Activated naive CD4-positive, alpha-beta T cell treated with anti-CD3 and anti-CD28 coated beads, Interleukin-2, amount 10 ng/mL, durations not matched to agents 7 days and 5 days (primary cell): ENCODE measurements around the gene KIF17.

Source experiments
- CTCF ChIA-PET: fragments of 350-600 bp; sonication (Branson Sonifier 250); formaldehyde crosslinking; loops from one replicate; lab custom pipeline; 2021; ENCODE audit warnings: antibody characterized with exemption; lab: Charles Lee
- DNase-seq: peaks from one replicate; pipeline ENCODE4 v3.0.0-alpha.2; 2020
- H3K27ac Mint-ChIP-seq: one replicate; pipeline ENCODE4 v1.8.0; 2021; ENCODE audit warnings: mild to moderate bottlenecking, moderate library complexity, mixed read lengths
- H3K27me3 Mint-ChIP-seq: one replicate; pipeline ENCODE4 v1.8.0; 2021; ENCODE audit warnings: mild to moderate bottlenecking, mixed read lengths
- H3K36me3 Mint-ChIP-seq: one replicate; pipeline ENCODE4 v1.8.0; 2021; ENCODE audit warnings: mixed read lengths
- H3K4me1 Mint-ChIP-seq: one replicate; pipeline ENCODE4 v1.8.0; 2021; ENCODE audit warnings: mixed read lengths
- H3K4me3 Mint-ChIP-seq: one replicate; pipeline ENCODE4 v1.8.0; 2021; ENCODE audit warnings: mild to moderate bottlenecking, moderate library complexity, mixed read lengths
- H3K9me3 Mint-ChIP-seq: one replicate; pipeline ENCODE4 v1.8.0; 2021; ENCODE audit warnings: mixed read lengths

The KIF17 gene

DNA sequence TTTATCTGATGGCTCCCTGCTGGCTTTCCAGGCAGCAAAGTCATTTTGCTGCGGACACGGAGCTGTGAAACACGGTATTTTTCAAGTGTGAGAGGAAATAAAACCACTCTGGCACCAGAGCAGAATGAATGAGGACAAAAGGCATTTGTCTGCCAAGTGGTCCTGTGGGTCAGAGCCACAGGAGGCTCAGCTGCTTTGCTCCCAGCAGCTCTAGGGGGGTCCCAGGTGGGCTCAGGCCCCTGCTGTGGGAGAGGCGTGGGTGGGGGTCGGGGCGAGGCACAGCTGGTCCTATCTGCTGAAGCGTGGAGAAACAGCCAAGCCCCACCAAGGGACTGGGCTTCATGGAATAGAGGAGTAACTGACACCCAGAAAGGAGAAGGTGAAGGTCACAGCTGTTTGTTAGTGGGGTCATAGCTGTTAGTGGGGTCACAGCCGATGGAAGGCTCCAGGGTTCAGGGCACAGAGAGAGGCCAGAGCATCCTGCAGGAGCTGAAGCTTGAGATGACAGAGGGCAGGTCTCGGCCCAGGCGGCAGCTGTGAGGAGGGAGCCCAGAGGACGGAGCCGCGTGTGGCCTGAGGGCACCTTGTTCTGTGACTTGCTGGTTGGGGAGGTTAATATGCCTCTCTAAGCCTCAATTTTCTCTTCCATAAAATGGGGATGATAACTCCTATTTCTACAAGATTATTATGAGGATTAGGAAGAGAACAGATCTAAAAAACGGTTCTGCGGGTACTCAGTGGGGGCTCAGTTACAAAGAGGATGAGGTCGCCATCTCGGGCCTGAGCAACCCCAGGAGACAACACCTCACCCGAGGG is 7.1 kb downstream of the KIF17 start:
- no peak overlapping the region for H3K4me3 Mint-ChIP-seq
- H3K36me3 Mint-ChIP-seq = no peaks in the 10 kb centered on the region
- CTCF ChIA-PET = no interaction called here
- H3K4me1 Mint-ChIP-seq = no peaks in the 10 kb centered on the region
- H3K27ac Mint-ChIP-seq = no peak overlapping the region
- no peak for DNase-seq
- H3K9me3 Mint-ChIP-seq = no peaks in the 10 kb centered on the region
- peaks cover 42% of the 10 kb centered on the region for H3K27me3 Mint-ChIP-seq

DNA sequence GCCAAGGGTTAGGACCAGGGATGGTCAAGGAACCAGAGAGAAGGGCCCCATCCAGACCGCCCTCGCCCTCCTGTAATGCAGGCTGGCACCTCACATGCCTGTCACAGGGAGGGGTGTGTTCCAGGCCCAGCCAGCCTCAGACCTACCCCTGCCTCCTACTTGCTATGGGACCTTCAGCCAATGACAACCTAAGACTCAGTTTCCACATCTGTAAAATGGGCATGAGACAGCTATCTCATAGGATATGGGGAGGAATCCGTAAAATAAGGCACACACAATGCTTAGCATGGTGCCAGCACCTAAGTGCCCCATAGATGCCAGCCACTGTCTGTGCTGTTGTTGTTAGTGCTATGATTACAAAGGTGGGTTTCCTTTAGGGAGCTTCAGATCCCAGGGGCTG is 7.9 kb downstream of the KIF17 start:
- no peak overlapping the region for H3K4me3 Mint-ChIP-seq
- CTCF ChIA-PET = interaction anchor here (3.0 kb wide), 1 partner anchor 13 kb away, joined by 7 read pairs; no protein-coding TSS in a partner anchor
- H3K4me1 Mint-ChIP-seq = no peaks in the 10 kb centered on the region
- H3K9me3 Mint-ChIP-seq = no peaks in the 10 kb centered on the region
- no peak for DNase-seq
- no peaks in the 10 kb centered on the region for H3K36me3 Mint-ChIP-seq
- H3K27me3 Mint-ChIP-seq = peaks cover 41% of the 10 kb centered on the region
- H3K27ac Mint-ChIP-seq = no peak overlapping the region

DNA sequence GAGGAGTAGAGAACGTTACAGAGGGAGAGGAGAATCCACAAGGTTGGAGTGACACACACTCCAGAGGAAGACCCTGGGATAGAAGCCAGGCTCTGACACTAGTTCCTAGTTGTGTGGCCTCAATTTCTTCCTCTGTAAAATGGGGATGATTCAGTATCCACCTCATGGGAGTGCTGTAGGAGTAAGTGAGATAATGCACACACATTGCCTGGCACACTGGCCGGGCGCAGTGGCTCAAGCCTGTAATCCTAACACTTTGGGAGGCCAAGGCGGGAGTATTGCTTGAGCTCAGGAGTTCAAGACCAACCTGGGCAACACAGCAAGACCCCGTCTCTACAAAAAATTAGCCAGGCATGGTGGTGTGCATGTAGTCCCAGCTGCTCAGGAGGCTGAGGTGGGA is 8.9 kb downstream of the KIF17 start:
- Mint-ChIP-seq H3K4me3 (no peak overlapping the region), H3K4me1 (no peaks in the 10 kb centered on the region), H3K9me3 (no peaks in the 10 kb centered on the region), H3K27me3 (peaks cover 42% of the 10 kb centered on the region), H3K27ac (no peak overlapping the region), H3K36me3 (no peaks in the 10 kb centered on the region)
- CTCF ChIA-PET = interaction anchor here (3.0 kb wide), 1 partner anchor 12 kb away, joined by 7 read pairs; no protein-coding TSS in a partner anchor
- no peak for DNase-seq

DNA sequence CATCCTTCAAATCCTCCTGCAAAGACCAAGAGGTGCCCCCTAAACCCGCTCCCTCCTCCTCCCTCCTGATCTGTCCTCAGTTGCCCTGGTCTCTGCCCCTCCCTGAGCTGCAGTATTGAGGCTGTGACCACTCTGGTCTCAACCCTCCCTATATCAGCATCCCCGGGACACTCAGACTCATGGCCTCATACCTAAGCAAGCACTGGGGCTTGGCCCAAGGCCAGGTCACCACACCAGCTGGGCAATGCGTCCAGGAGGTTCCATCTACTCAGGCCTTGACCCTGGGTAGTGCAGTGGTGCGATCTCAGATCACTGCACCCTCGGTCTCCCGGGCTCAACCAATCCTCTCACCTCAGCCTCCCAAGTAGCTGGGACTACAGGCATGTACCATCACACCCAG is 9.8 kb downstream of the KIF17 start:
- CTCF ChIA-PET = interaction anchor here (1.5 to 3.0 kb wide), 2 partner anchors 11 to 13 kb away, joined by 4 to 7 read pairs; no protein-coding TSS in a partner anchor

DNA sequence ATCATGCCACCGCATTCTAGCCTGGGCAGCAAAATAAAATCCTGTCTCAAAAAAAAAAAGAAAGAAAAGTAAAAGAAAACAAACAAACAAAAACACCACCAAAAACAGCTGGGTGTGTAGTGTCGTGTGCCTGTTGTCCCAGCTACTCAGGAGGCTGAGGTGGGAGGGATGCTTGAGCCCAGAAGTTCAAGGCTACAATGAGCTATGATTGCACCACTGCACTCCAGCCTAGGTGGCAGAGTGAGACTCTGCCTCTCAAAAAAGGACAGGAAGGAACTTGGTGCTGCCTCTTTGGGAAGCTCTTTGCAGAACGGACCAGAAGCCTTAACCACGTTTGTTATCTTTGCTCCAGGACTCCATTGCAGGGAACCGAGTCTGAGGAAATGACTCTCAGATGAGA is 11.0 kb downstream of the KIF17 start:
- H3K36me3 Mint-ChIP-seq = no peaks in the 10 kb centered on the region
- no peaks in the 10 kb centered on the region for H3K9me3 Mint-ChIP-seq
- DNase-seq = no peak
- no peak overlapping the region for H3K27ac Mint-ChIP-seq
- no peak overlapping the region for H3K4me3 Mint-ChIP-seq
- H3K4me1 Mint-ChIP-seq = no peaks in the 10 kb centered on the region
- peaks cover 37% of the 10 kb centered on the region for H3K27me3 Mint-ChIP-seq
- CTCF ChIA-PET = interaction anchor here (0.7 to 1.5 kb wide), 4 partner anchors 10 to 510 kb away, joined by 3 to 4 read pairs (median 3); no protein-coding TSS in a partner anchor

More for the DNA sequence above, 9.8 kb downstream of the KIF17 start:
- Mint-ChIP-seq H3K9me3 (no peaks in the 10 kb centered on the region), H3K27me3 (peaks cover 37% of the 10 kb centered on the region), H3K36me3 (no peaks in the 10 kb centered on the region), H3K27ac (no peak overlapping the region), H3K4me3 (no peak overlapping the region), H3K4me1 (no peaks in the 10 kb centered on the region)
- DNase-seq = no peak

DNA sequence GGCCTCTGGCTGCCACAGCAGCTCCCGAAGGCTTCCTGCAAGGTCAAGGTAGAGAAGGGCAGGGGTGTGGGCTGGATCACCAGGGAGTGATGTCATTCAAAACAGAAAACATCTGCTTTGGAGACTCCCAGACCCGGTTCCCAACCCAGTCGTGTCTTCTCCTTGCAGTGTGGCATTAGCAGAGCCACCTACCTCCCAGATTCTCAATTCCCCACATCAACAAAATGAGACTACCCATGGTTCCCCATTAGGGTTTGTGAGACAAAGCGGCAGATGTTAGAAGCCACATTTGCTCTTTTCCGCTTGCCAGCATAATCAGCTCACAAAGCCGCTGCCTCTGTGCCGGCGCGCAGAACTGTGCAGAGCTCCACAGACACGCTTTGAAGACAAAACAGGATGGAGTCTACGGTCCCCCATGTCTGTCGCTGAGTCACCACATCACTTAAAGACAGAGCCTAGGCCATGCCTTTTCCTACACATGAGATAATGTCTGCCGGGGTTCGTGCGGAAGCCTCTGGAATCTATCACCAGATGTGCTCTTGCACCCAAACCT is 12.5 kb downstream of the KIF17 start:
- Mint-ChIP-seq H3K4me1 (no peaks in the 10 kb centered on the region), H3K36me3 (no peaks in the 10 kb centered on the region), H3K4me3 (no peak overlapping the region), H3K9me3 (no peaks in the 10 kb centered on the region), H3K27ac (no peak overlapping the region), H3K27me3 (peaks cover 35% of the 10 kb centered on the region)
- CTCF ChIA-PET = no interaction called here
- no peak for DNase-seq

DNA sequence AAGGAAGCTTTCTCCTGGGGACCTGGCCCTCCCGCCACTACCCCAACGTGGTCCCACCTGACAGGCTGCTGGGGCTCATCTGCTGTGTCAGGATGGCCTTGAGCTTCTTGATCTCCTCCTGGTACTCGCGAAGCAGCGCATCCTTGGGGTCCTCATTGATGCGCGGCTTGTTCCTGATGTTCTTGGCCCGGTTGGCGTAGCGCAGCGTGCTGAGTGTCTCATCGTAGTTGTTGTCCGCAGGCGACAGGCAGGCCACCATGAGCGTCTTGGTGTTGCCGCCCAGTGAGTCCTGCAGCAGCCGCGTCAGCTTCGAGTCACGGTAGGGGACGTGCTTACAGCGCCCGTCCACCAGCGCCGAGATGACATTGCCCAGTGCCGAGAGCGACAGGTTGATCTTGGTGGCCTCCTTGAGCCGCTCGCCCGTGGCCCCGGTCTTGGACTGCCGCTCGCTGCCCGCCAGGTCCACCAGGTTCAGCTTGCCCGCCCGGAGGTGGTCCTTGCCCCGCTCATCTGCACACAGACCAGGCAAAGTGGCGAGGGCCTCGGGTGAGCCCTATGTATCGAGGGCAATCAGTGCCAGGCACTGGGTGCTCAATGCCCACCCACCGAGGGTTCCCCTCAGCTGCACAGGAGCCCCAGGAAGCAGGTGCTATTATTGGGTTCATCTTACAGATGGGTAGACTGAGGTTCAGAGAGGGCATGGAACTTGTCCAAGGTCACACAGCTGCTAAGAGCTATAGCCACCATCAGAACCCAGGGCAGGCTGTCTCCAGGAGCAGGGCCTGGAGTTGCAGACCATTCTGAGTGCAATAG is 13.2 kb downstream of the KIF17 start:
- CTCF ChIA-PET = no interaction called here
- Mint-ChIP-seq H3K9me3 (no peaks in the 10 kb centered on the region), H3K27me3 (peaks cover 32% of the 10 kb centered on the region), H3K4me1 (no peaks in the 10 kb centered on the region), H3K36me3 (no peaks in the 10 kb centered on the region), H3K4me3 (no peak overlapping the region), H3K27ac (no peak overlapping the region)
- DNase-seq = no peak

DNA sequence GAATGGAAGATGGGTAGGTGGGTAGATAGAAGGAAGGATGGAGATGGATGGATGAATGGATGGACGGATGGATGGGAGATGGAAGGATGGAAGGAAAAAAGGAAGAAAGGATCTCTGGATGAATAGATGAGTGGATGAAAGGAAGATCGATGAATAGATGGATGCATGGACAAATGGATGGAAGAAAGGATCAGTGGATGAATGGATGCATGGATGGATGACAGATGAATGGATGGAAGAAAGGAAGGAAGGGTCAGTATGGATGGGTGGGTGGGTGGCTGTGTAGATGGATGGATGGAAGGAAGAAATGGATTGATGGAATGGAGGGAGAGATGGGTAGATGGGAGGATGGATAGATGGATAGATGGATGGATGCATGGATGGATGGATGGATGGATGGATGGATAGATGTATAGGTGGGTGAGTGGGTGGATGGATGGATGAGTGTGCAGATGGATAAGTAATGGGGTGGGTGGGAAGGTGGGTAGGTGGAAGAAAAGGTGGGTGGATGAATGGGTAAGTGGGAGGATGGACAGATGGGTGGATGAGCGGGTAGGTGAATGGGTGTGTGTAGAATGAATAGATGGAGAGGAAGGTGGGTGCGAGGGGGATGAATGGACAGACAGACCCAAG is 14.6 kb downstream of the KIF17 start:
- Mint-ChIP-seq H3K27me3 (peaks cover 32% of the 10 kb centered on the region), H3K9me3 (no peaks in the 10 kb centered on the region)
- CTCF ChIA-PET = no interaction called here

DNA sequence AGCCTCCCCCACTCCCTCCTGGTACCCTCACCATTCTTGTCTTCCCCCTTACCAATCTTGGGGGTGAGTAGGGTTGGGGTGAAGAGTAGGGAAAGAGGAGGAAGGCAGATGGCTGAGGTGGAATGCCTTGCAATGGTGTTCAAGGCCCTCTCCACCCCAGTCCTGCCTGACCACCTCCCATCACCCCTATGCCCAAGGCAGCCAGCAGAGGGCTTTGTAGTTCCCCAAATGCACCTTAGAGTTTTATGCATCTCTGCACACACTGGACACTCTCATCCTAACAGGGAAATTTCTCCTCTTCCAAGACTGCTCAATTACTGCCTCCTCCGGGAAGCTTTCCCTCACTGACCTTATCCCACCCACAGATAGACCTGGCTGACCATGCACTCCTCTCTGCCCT is 15.4 kb downstream of the KIF17 start:
- H3K36me3 Mint-ChIP-seq = no peaks in the 10 kb centered on the region
- no peak overlapping the region for H3K4me3 Mint-ChIP-seq
- no peak for DNase-seq
- H3K27me3 Mint-ChIP-seq = peaks cover 34% of the 10 kb centered on the region
- CTCF ChIA-PET = interaction anchor here (0.7 kb wide), 1 partner anchor 33 kb away, joined by 3 read pairs; no protein-coding TSS in a partner anchor
- no peaks in the 10 kb centered on the region for H3K9me3 Mint-ChIP-seq
- H3K27ac Mint-ChIP-seq = no peak overlapping the region
- H3K4me1 Mint-ChIP-seq = no peaks in the 10 kb centered on the region

More for the DNA sequence above, 14.6 kb downstream of the KIF17 start:
- no peaks in the 10 kb centered on the region for H3K4me1 Mint-ChIP-seq
- H3K4me3 Mint-ChIP-seq = no peak overlapping the region
- no peak for DNase-seq
- no peak overlapping the region for H3K27ac Mint-ChIP-seq
- H3K36me3 Mint-ChIP-seq = no peaks in the 10 kb centered on the region

DNA sequence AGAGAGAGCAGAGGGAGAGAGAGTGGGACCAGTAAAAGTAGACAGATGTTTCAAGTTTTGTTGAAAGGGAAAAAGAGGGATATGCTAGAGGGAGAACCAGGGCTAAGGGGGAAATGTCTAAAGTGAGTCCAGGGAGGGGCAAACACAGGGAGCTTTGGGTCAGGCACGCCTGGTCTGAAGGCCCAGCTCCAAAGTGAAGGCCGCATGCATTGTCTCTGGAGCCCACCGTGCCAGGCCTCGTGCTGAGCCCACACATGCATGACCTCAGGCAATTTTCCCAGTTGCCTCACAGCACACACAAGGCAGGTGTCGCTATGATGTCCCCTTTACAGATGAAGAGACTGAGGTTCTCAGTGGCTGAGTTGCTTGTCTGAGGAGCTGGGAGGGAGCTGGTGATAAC is 16.0 kb downstream of the KIF17 start:
- H3K27me3 Mint-ChIP-seq = peaks cover 34% of the 10 kb centered on the region
- no peak for DNase-seq
- H3K36me3 Mint-ChIP-seq = no peaks in the 10 kb centered on the region
- CTCF ChIA-PET = interaction anchor here (0.7 kb wide), 1 partner anchor 34 kb away, joined by 3 read pairs; no protein-coding TSS in a partner anchor
- H3K4me1 Mint-ChIP-seq = peaks cover 2% of the 10 kb centered on the region
- H3K27ac Mint-ChIP-seq = no peak overlapping the region
- no peaks in the 10 kb centered on the region for H3K9me3 Mint-ChIP-seq
- H3K4me3 Mint-ChIP-seq = no peak overlapping the region

DNA sequence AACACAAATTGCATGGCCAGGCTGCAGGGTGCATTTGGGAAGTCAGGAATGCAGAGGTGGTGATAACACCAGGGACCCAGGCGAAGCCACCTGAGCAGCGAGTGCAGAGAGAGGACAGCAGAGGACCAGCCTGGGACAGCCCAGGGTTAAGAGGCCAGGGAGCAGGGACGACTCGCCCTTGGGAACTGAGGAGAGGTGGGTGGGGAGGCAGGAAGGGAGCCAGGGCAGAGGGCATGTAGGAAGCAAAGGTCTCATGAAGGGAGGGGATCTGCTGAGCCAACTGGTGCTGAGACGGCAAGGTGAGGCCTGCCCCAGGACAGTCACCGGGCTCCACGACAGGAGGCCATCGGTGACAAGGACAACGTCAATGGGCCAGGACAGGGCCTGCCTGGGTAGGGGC is 16.4 kb downstream of the KIF17 start:
- peaks cover 34% of the 10 kb centered on the region for H3K27me3 Mint-ChIP-seq
- H3K4me1 Mint-ChIP-seq = peaks cover 4% of the 10 kb centered on the region
- no peak for DNase-seq
- H3K36me3 Mint-ChIP-seq = no peaks in the 10 kb centered on the region
- H3K4me3 Mint-ChIP-seq = no peak overlapping the region
- H3K27ac Mint-ChIP-seq = no peak overlapping the region
- CTCF ChIA-PET = no interaction called here
- no peaks in the 10 kb centered on the region for H3K9me3 Mint-ChIP-seq

DNA sequence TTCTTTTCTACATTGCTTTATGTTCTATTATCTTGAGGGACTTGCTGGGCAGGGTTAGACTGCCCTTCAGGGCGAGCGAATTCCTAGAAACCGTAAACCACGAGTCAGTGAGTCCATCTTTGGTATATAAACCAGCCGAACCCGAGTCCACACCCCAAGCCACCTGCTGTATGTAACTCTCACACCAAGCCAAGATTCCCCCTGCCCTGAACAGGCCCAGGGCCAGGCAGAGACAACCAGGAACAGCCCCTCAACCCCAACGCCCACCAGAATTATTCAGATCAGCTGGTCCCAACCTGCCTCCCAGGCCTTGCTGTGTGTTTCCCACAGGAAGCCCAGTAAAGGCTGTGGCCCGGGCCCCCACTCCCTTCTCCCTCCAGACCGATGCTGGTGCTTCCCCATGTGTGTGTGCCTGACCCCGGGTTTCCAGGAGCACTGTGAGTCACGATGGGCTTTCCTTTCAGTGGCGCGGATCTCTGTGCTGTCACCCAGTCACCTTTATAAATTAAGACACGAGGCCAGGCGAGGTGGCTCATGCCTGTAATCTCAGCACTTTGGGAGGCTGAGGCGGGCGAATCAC is 17.1 kb downstream of the KIF17 start:
- CTCF ChIA-PET = interaction anchor here (4.5 kb wide), 1 partner anchor 493 kb away, joined by 51 read pairs; no protein-coding TSS in a partner anchor
- no peaks in the 10 kb centered on the region for H3K36me3 Mint-ChIP-seq
- H3K9me3 Mint-ChIP-seq = no peaks in the 10 kb centered on the region
- no peak overlapping the region for H3K4me3 Mint-ChIP-seq
- H3K4me1 Mint-ChIP-seq = peaks cover 7% of the 10 kb centered on the region
- peaks cover 38% of the 10 kb centered on the region for H3K27me3 Mint-ChIP-seq
- no peak for DNase-seq
- no peak overlapping the region for H3K27ac Mint-ChIP-seq

DNA sequence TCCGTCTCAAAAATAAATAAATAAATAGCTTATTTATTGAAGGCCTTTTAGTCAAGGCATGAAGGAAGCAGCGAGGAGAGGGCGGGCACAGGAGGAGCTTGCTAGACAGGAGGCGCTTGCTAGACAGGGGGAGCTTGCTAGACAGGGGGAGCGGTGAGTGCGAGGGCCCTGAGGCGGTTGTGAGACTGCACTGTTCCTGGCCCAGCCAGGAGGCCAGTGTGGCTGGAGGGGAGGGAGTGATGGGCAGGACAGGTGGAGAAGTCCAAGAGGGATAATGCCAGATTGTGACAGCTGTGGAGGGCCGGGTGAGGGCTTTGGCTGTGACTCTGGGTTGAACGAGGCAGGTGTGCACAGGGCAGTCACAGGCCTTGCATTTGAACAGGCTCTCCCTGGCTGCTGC is 18.2 kb downstream of the KIF17 start:
- H3K27me3 Mint-ChIP-seq = peaks cover 43% of the 10 kb centered on the region
- H3K36me3 Mint-ChIP-seq = no peaks in the 10 kb centered on the region
- no peaks in the 10 kb centered on the region for H3K9me3 Mint-ChIP-seq
- H3K4me3 Mint-ChIP-seq = no peak overlapping the region
- H3K4me1 Mint-ChIP-seq = peaks cover 7% of the 10 kb centered on the region
- DNase-seq = no peak
- CTCF ChIA-PET = interaction anchor here (0.6 to 4.5 kb wide), 2 partner anchors 495 to 841 kb away, joined by 3 to 51 read pairs; no protein-coding TSS in a partner anchor
- H3K27ac Mint-ChIP-seq = no peak overlapping the region
